ENCODE measurements around the gene CDH7. TPM values are rescaled to one million over a fixed set of nuclear protein-coding genes. Genes with fewer than 3 reads are reported as not detected.

Gene CDH7
- total RNA-seq, 2 donors from 2014 or later: 0.05 to 0.15 TPM

- no peaks in the 10 kb centered on the region for H3K36me3 ChIP-seq
- no peak overlapping the region for H3K9ac ChIP-seq (ENCODE audit: low read depth in 2 of 2, low read length in 2 of 2)
- TF ChIP-seq CTCF (IDR thresholded peaks at IDR 0.05): no peak
- no peaks in the 10 kb centered on the region for H3K9me3 ChIP-seq
- H3K27ac ChIP-seq: no peak overlapping the region
- H3K4me3 ChIP-seq: no peak overlapping the region
- no peaks in the 10 kb centered on the region for H3K4me1 ChIP-seq
- H3K27me3 ChIP-seq: no peaks in the 10 kb centered on the region
- DNase-seq: no peak
- intact Hi-C loops (cut with DNase I): no loop called here
These were observed 174.1 kb downstream of the CDH7 start for GRCh38 chr18:65924904-65925303.

DNA sequence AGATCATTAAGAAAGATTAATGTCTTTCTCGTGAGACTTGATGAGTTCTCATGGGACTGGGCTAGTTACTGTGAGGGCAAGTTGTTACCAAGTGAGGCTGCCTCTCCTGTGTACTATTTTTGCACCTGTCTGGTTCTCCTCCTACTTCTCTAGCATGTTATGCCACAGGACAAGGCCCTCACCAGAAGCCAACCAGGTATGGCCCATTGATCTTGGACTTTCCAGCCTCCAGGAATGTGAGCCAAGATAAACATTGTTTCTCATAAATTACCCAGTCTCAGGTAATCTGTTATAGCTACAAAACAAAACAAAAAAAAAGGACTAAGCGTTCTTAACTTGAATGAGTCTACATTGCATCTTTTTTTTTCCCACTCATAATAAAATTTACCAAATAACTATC, 184.1 kb downstream of the CDH7 start:
- Histone ChIP-seq H3K27me3 (no peaks in the 10 kb centered on the region), H3K9ac (ENCODE audit: low read depth in 2 of 2, low read length in 2 of 2) (no peak overlapping the region), H3K27ac (no peak overlapping the region), H3K4me1 (no peaks in the 10 kb centered on the region), H3K36me3 (no peaks in the 10 kb centered on the region), H3K9me3 (no peaks in the 10 kb centered on the region), H3K4me3 (no peak overlapping the region)
- TF ChIP-seq CTCF (IDR thresholded peaks at IDR 0.05): no peak
- no peak for DNase-seq
- intact Hi-C loops (cut with DNase I): no loop called here

DNA sequence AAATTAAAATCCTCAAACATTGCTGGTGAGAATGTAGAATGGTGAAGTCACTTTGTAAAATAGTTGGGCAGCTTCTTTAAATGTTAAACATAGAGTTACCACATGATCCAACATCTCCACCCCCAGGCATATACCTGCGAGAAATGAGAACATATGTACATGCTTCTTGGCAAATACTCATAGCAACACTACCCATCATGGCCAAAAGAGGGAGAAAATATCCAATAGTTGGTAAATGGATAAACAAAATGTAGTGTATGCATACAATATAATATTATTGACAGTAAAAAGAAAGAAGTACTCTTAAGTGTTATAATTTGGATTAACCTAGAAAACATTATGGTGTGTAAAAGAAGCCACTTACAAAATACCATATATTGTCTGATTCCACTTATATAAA, 185.9 kb downstream of the CDH7 start:
- no peaks in the 10 kb centered on the region for H3K9me3 ChIP-seq
- no peak overlapping the region for H3K9ac ChIP-seq (ENCODE audit: low read depth in 2 of 2, low read length in 2 of 2)
- no peak overlapping the region for H3K4me3 ChIP-seq
- no peak overlapping the region for H3K27ac ChIP-seq
- no peak for TF ChIP-seq CTCF (IDR thresholded peaks at IDR 0.05)
- H3K27me3 ChIP-seq: no peaks in the 10 kb centered on the region
- H3K4me1 ChIP-seq: no peaks in the 10 kb centered on the region
- intact Hi-C loops (cut with DNase I): no loop called here
- DNase-seq: no peak
- no peaks in the 10 kb centered on the region for H3K36me3 ChIP-seq

- Histone ChIP-seq H3K4me1 (no peaks in the 10 kb centered on the region), H3K27me3 (no peaks in the 10 kb centered on the region), H3K36me3 (no peaks in the 10 kb centered on the region), H3K27ac (no peak overlapping the region), H3K9ac (ENCODE audit: low read depth in 2 of 2, low read length in 2 of 2) (no peak overlapping the region), H3K4me3 (no peak overlapping the region), H3K9me3 (no peaks in the 10 kb centered on the region)
- intact Hi-C loops (cut with DNase I): no loop called here
- DNase-seq: no peak
- no peak for TF ChIP-seq CTCF (IDR thresholded peaks at IDR 0.05)
These were observed 186.4 kb downstream of the CDH7 start for GRCh38 chr18:65937180-65937579.

GRCh38 chr18:65938592-65939372, 188.0 kb downstream of the CDH7 start:
- H3K9ac ChIP-seq (ENCODE audit: low read depth in 2 of 2, low read length in 2 of 2): no peak overlapping the region
- intact Hi-C loops (cut with DNase I): no loop called here
- DNase-seq: peak; percentile 32
- no peaks in the 10 kb centered on the region for H3K4me1 ChIP-seq
- no peak overlapping the region for H3K27ac ChIP-seq
- H3K36me3 ChIP-seq: no peaks in the 10 kb centered on the region
- no peak overlapping the region for H3K4me3 ChIP-seq
- TF ChIP-seq CTCF (IDR thresholded peaks at IDR 0.05): peak; percentile 17
- H3K27me3 ChIP-seq: no peaks in the 10 kb centered on the region
- H3K9me3 ChIP-seq: no peaks in the 10 kb centered on the region
